Natural killer cell (primary cell): Measurements from ENCODE around the gene RAPSN. TPM values are rescaled to one million over a fixed set of nuclear protein-coding genes. Genes with fewer than 3 reads are reported as not detected.
A peak's percentile ranks its signal among the peaks of the same experiment; 100 is the strongest.

Experiments used
- ATAC-seq, 3 donors: fragments of 150-1000 bp in 2 of 3; fragments of 200-7000 bp in 1 of 3; cut with Tn5 transposase; 1 replicate in 1 of 3; 2 replicates in 2 of 3; pipeline ENCODE4 v1.10.0; 2021; ENCODE audit warnings: mild to moderate bottlenecking in 2 of 3, moderate library complexity in 2 of 3
- DNase-seq, 2 donors: peaks; one replicate each; pipeline versions ENCODE4 v3.0.0 to v3.0.0-alpha.2; 2013 to 2021; ENCODE audit warnings: mixed read lengths in 1 of 2
- H3K27ac ChIP-seq: one replicate; pipeline ENCODE4 v1.5.1; 2013; ENCODE audit warnings: mild to moderate bottlenecking, low read length
- H3K27me3 ChIP-seq: one replicate; pipeline ENCODE4 v1.6.1; 2013; ENCODE audit warnings: low read length; ENCODE audit not compliant: control insufficient read depth, insufficient read depth
- H3K36me3 ChIP-seq: one replicate; pipeline ENCODE4 v1.6.1; 2013; ENCODE audit warnings: low read length; ENCODE audit not compliant: control insufficient read depth, insufficient read depth
- H3K4me1 ChIP-seq: one replicate; pipeline ENCODE4 v1.6.1; 2013; ENCODE audit warnings: low read length; ENCODE audit not compliant: control insufficient read depth, insufficient read depth
- H3K4me3 ChIP-seq: one replicate; pipeline ENCODE4 v1.5.1; 2013; ENCODE audit warnings: low read length
- H3K9me3 ChIP-seq: one replicate; pipeline ENCODE4 v1.6.1; 2013; ENCODE audit warnings: low read length; ENCODE audit not compliant: control insufficient read depth, insufficient read depth
- H3K27ac Mint-ChIP-seq, 2 donors: one replicate each; pipeline ENCODE4 v1.8.0; 2022; ENCODE audit warnings: mild to moderate bottlenecking in 2 of 2, mixed read lengths in 2 of 2, moderate library complexity in 1 of 2
- H3K27me3 Mint-ChIP-seq, 2 donors: one replicate each; pipeline ENCODE4 v1.8.0; 2022; ENCODE audit warnings: low read depth in 2 of 2, mixed read lengths in 2 of 2
- H3K36me3 Mint-ChIP-seq: one replicate; pipeline ENCODE4 v1.8.0; 2022; ENCODE audit warnings: mixed read lengths
- H3K4me1 Mint-ChIP-seq, 2 donors: one replicate each; pipeline ENCODE4 v1.8.0; 2022; ENCODE audit warnings: mixed read lengths in 2 of 2
- H3K4me3 Mint-ChIP-seq: one replicate; pipeline ENCODE4 v1.8.0; 2022; ENCODE audit warnings: mild to moderate bottlenecking, moderate library complexity, mixed read lengths
- H3K9me3 Mint-ChIP-seq, 2 donors: one replicate each; pipeline ENCODE4 v1.8.0; 2022; ENCODE audit warnings: mixed read lengths in 2 of 2
- WGBS: methylation state at CpG from one replicate; pipeline ENCODE4 v1.1.7; 2013; ENCODE audit warnings: missing lambda C conversion rate; ENCODE audit not compliant: insufficient coverage; 5-methylcytosine and 5-hydroxymethylcytosine counted together
- intact Hi-C: fragments of 100-400 bp; cut with micrococcal nuclease; formaldehyde crosslinking; loops from one replicate; pipeline ENCODE4 v1.14.2; 2022
- total RNA-seq, 4 donors: library from RNA; stranded (reverse); fragments of 120-200 nt in 1 of 4; gene quantifications; one replicate each; pipeline versions ENCODE4 v1.2.3 to v1.2.4, GENCODE V29; 2013 to 2022
- TF ChIP-seq, protein P1 (sequence below): fragments of 200-600 bp; IDR thresholded peaks from one replicate; pipeline ENCODE4 v1.8.0; 2022; ENCODE audit warnings: antibody characterized with exemption

Gene RAPSN
- total RNA-seq, 3 donors from 2014 or later (not counting 1 experiment from before 2014, with no cell fraction given) = 1.6 to 2.2 (median 1.7) TPM

DNA sequence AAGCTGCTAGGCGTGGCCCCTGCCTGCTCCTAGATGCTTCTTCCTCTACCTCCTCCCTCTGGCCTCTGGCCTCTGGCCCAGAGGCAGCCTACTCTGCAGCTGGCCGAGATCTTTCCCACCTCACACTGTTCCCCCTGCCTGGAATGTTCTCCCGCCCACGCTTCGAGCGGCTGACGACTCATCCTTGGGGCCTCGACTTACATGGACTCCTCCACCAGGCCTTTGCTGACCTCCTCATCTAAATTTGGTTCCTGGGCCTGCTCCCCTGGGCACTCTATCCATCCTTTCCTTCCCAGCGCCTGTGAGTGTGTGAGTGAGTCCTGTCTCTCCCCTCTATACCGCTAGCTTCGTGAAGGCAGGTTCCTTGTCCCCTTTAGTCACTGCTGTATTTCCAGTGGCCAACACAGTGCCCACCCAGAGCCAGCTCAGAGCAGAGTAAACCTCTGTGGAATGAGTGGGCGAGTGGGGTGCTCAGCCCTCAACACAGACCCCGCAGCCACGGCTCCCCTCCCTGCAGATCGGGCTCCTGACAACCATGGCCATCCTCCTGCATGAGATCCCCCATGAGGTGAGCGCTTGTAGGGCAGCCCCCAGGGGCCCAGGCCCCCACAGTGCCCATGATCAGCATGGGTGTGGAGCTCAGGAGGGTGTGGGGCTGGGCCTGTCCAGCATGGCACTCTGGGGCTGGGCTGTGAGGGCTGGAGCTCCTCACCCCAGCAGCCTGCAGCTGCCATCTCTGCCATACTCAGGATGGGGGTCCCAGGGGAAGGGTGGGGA, 34.8 kb downstream of the RAPSN start:
- no peak for DNase-seq
- peaks cover 33% of the 10 kb centered on the region for H3K36me3 ChIP-seq
- H3K36me3 Mint-ChIP-seq = no peaks in the 10 kb centered on the region

GRCh38 chr11:47413351-47413750, 35.6 kb downstream of the RAPSN start:
- H3K27me3 ChIP-seq = no peaks in the 10 kb centered on the region
- H3K36me3 Mint-ChIP-seq = no peaks in the 10 kb centered on the region
- H3K4me1 ChIP-seq = peaks cover 10% of the 10 kb centered on the region
- H3K4me3 Mint-ChIP-seq = no peak overlapping the region
- 93% methylated on average over 13 of the region's 13 CpGs for WGBS
- no peak overlapping the region for H3K27ac ChIP-seq
- no peaks in the 10 kb centered on the region for H3K27me3 Mint-ChIP-seq
- no peak overlapping the region for H3K4me3 ChIP-seq
- no peaks in the 10 kb centered on the region for H3K9me3 Mint-ChIP-seq
- no peaks in the 10 kb centered on the region for H3K9me3 ChIP-seq
- peaks cover 26% of the 10 kb centered on the region for H3K36me3 ChIP-seq
- H3K4me1 Mint-ChIP-seq = peaks cover 12 to 32% of the 10 kb centered on the region in 2 donors
- H3K27ac Mint-ChIP-seq = peak overlapping the region in 1 of 2 donors; percentile 57
- no peak for DNase-seq
- TF ChIP-seq, protein P1, sequence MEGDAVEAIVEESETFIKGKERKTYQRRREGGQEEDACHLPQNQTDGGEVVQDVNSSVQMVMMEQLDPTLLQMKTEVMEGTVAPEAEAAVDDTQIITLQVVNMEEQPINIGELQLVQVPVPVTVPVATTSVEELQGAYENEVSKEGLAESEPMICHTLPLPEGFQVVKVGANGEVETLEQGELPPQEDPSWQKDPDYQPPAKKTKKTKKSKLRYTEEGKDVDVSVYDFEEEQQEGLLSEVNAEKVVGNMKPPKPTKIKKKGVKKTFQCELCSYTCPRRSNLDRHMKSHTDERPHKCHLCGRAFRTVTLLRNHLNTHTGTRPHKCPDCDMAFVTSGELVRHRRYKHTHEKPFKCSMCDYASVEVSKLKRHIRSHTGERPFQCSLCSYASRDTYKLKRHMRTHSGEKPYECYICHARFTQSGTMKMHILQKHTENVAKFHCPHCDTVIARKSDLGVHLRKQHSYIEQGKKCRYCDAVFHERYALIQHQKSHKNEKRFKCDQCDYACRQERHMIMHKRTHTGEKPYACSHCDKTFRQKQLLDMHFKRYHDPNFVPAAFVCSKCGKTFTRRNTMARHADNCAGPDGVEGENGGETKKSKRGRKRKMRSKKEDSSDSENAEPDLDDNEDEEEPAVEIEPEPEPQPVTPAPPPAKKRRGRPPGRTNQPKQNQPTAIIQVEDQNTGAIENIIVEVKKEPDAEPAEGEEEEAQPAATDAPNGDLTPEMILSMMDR = no peak
- ATAC-seq = no peak
- intact Hi-C loops = no loop called here

More for the DNA sequence above, 34.8 kb downstream of the RAPSN start:
- Mint-ChIP-seq H3K4me3 (no peak overlapping the region), H3K9me3 (no peaks in the 10 kb centered on the region), H3K27ac (peak overlapping the region in 1 of 2 donors; percentile 57), H3K4me1 (peaks cover 7 to 26% of the 10 kb centered on the region in 2 donors), H3K27me3 (no peaks in the 10 kb centered on the region)
- no peak for ATAC-seq
- TF ChIP-seq, protein P1 = no peak
- H3K27ac ChIP-seq = no peak overlapping the region
- H3K27me3 ChIP-seq = no peaks in the 10 kb centered on the region
- intact Hi-C loops = no loop called here
- H3K4me1 ChIP-seq = peaks cover 5% of the 10 kb centered on the region
- 95% methylated on average over 16 of the region's 16 CpGs for WGBS
- H3K9me3 ChIP-seq = no peaks in the 10 kb centered on the region
- H3K4me3 ChIP-seq = no peak overlapping the region

- H3K36me3 ChIP-seq = peaks cover 16% of the 10 kb centered on the region
- TF ChIP-seq, protein P1 = peak; percentile 79
- H3K27ac Mint-ChIP-seq = no peak overlapping the region
- intact Hi-C loops = no loop called here
- H3K4me3 ChIP-seq = no peak overlapping the region
- WGBS = 81% methylated on average over 12 of the region's 12 CpGs
- peaks cover 19% of the 10 kb centered on the region for H3K4me1 ChIP-seq
- H3K4me3 Mint-ChIP-seq = no peak overlapping the region
- H3K27me3 Mint-ChIP-seq = no peaks in the 10 kb centered on the region
- no peaks in the 10 kb centered on the region for H3K27me3 ChIP-seq
- H3K9me3 ChIP-seq = no peaks in the 10 kb centered on the region
- ATAC-seq (no peak), DNase-seq (peak; percentile 54 to 70)
- peaks cover 20 to 33% of the 10 kb centered on the region in 2 donors for H3K4me1 Mint-ChIP-seq
- no peaks in the 10 kb centered on the region for H3K36me3 Mint-ChIP-seq
- H3K9me3 Mint-ChIP-seq = no peaks in the 10 kb centered on the region
- H3K27ac ChIP-seq = no peak overlapping the region
Observed at GRCh38 chr11:47411884-47412746, 36.8 kb downstream of the RAPSN start.
